SK-N-SH treated with all-trans-retinoic acid at 6 μM for 48 hours (cell line): ENCODE results near the gene TTC7B.

Experiments used
- ATAC-seq: fragments of 200-7000 bp; cut with Tn5 transposase; 3 replicates; pipeline ENCODE4 v1.9.1; 2020; ENCODE audit warnings: mild to moderate bottlenecking, moderate library complexity
- BACH2 ChIP-seq: fragments of 250-450 bp; sonication (Bioruptor Pico); IDR thresholded peaks from 2 replicates; pipeline ENCODE4 v1.9.0; 2021; ENCODE audit warnings: mild to moderate bottlenecking, borderline replicate concordance
- CREB5 ChIP-seq: fragments of 250-450 bp; sonication (Bioruptor Pico); IDR thresholded peaks from 2 replicates; pipeline ENCODE4 v1.5.1; 2020; ENCODE audit warnings: low read depth, mild to moderate bottlenecking, moderate library complexity
- CSDC2 ChIP-seq: fragments of 250-450 bp; sonication (Bioruptor Pico); IDR thresholded peaks from 2 replicates; pipeline ENCODE4 v1.5.0; 2020; ENCODE audit warnings: mild to moderate bottlenecking, moderate library complexity
- CSRNP3 ChIP-seq: fragments of 250-450 bp; sonication (Bioruptor Pico); IDR thresholded peaks from 2 replicates; pipeline ENCODE4 v1.5.1; 2021; ENCODE audit warnings: mild to moderate bottlenecking, moderate library complexity
- ESRRG ChIP-seq: fragments of 250-450 bp; sonication (Bioruptor Pico); IDR thresholded peaks from 2 replicates; pipeline ENCODE4 v1.6.1; 2021; ENCODE audit warnings: mild to moderate bottlenecking
- GLIS3 ChIP-seq: fragments of 250-450 bp; sonication (Bioruptor Pico); IDR thresholded peaks from 2 replicates; pipeline ENCODE4 v1.5.0; 2020; ENCODE audit warnings: mild to moderate bottlenecking, moderate library complexity
- ISL1 ChIP-seq: fragments of 250-450 bp; sonication (Bioruptor Pico); IDR thresholded peaks from 2 replicates; pipeline ENCODE4 v2.1.2; 2022; ENCODE audit warnings: mild to moderate bottlenecking, moderate library complexity
- OSR1 ChIP-seq: fragments of 250-450 bp; sonication (Bioruptor Pico); IDR thresholded peaks from 2 replicates; pipeline ENCODE4 v1.8.0; 2022; ENCODE audit warnings: moderate library complexity, mild to moderate bottlenecking, inconsistent platforms
- PATZ1 ChIP-seq: fragments of 250-450 bp; sonication (Bioruptor Pico); IDR thresholded peaks from 2 replicates; pipeline ENCODE4 v1.8.0; 2020; ENCODE audit warnings: mild to moderate bottlenecking, moderate library complexity, borderline replicate concordance
- POU6F1 ChIP-seq: fragments of 250-450 bp; sonication (Bioruptor Pico); IDR thresholded peaks from 2 replicates; pipeline ENCODE4 v1.8.0; 2021; ENCODE audit warnings: low read depth, mild to moderate bottlenecking, moderate library complexity, borderline replicate concordance
- PPARA ChIP-seq: fragments of 250-450 bp; sonication (Bioruptor Pico); IDR thresholded peaks from 2 replicates; pipeline ENCODE4 v1.5.0; 2020; ENCODE audit warnings: mild to moderate bottlenecking, borderline replicate concordance
- RARB ChIP-seq: fragments of 250-450 bp; sonication (Bioruptor Pico); IDR thresholded peaks from 2 replicates; pipeline ENCODE4 v1.8.0; 2021; ENCODE audit warnings: mild to moderate bottlenecking, moderate library complexity
- SNAI2 ChIP-seq: fragments of 250-450 bp; sonication (Bioruptor Pico); IDR thresholded peaks from 2 replicates; pipeline ENCODE4 v1.5.0; 2020; ENCODE audit warnings: mild to moderate bottlenecking, moderate library complexity
- TOX ChIP-seq: fragments of 250-450 bp; sonication (Bioruptor Pico); IDR thresholded peaks from 2 replicates; pipeline ENCODE4 v1.8.0; 2021; ENCODE audit warnings: mild to moderate bottlenecking, moderate library complexity, borderline replicate concordance
- TSHZ2 ChIP-seq: fragments of 250-450 bp; sonication (Bioruptor Pico); IDR thresholded peaks from 2 replicates; pipeline ENCODE4 v1.5.0; 2020; ENCODE audit warnings: mild to moderate bottlenecking, moderate library complexity
- ZC3H10 ChIP-seq: fragments of 250-450 bp; sonication (Bioruptor Pico); IDR thresholded peaks from 2 replicates; pipeline ENCODE4 v1.5.1; 2021; ENCODE audit warnings: mild to moderate bottlenecking, moderate library complexity
- ZFP3 ChIP-seq: fragments of 250-450 bp; sonication (Bioruptor Pico); IDR thresholded peaks from 2 replicates; pipeline ENCODE4 v1.5.0; 2020; ENCODE audit warnings: mild to moderate bottlenecking, moderate library complexity
- ZFP30 ChIP-seq: fragments of 450-650 bp; formaldehyde crosslinking; IDR thresholded peaks from 2 replicates; pipeline ENCODE4 v1.5.0; 2022; ENCODE audit warnings: mild to moderate bottlenecking, moderate library complexity
- ZNF565 ChIP-seq: fragments of 450-650 bp; formaldehyde crosslinking; conservative IDR thresholded peaks from 2 replicates; pipeline ENCODE4 v1.5.0; 2020; ENCODE audit warnings: low read depth, mild to moderate bottlenecking, moderate library complexity
- ZNF70 ChIP-seq: fragments of 450-650 bp; formaldehyde crosslinking; IDR thresholded peaks from 2 replicates; pipeline ENCODE4 v1.5.0; 2020; ENCODE audit warnings: mild to moderate bottlenecking, moderate library complexity

TTC7B gene

GRCh38 chr14:90614696-90615516, 201.3 kb downstream of the TTC7B start:
- no peak for ATAC-seq

More at GRCh38 chr14:90614696-90615516, 201.3 kb downstream of the TTC7B start:
- TF ChIP-seq CSDC2 (no peak), ZFP30 (CRISPR knock-in tag) (no peak), ISL1 (CRISPR knock-in tag) (no peak), ZNF565 (CRISPR knock-in tag) (no peak), SNAI2 (no peak), PPARA (CRISPR knock-in tag) (no peak), BACH2 (CRISPR knock-in tag) (no peak), ESRRG (CRISPR knock-in tag) (no peak), PATZ1 (CRISPR knock-in tag) (no peak), ZNF70 (CRISPR knock-in tag) (no peak), TSHZ2 (CRISPR knock-in tag) (no peak), TOX (CRISPR knock-in tag) (no peak), OSR1 (CRISPR knock-in tag) (no peak), GLIS3 (CRISPR knock-in tag) (no peak), POU6F1 (CRISPR knock-in tag) (no peak), ZFP3 (CRISPR knock-in tag) (no peak), RARB (no peak), CSRNP3 (CRISPR knock-in tag) (no peak), CREB5 (CRISPR knock-in tag) (no peak), ZC3H10 (CRISPR knock-in tag) (no peak)
